H1 (cell line): ENCODE measurements around the gene BPIFB6. TPM values are rescaled to one million over a fixed set of nuclear protein-coding genes. Genes with fewer than 3 reads are reported as not detected.

ENCODE experiments used
- EZH2 ChIP-seq: fragments of 200-600 bp; sonication (generic); IDR thresholded peaks from 2 replicates; pipeline ENCODE4 v1.7.1; 2012; ENCODE audit warnings: low read depth, mild to moderate bottlenecking, moderate library complexity, low read length, inconsistent platforms; ENCODE audit not compliant: severe bottlenecking
- polyA plus RNA-seq, 7 experiments: library from polyadenylated mRNA; depleted of rRNA in 3 of 7; stranded (reverse) in 5 of 7; unstranded in 2 of 7; fragments of >200 nt in 5 of 7; fragments of 200-250 nt in 2 of 7; gene quantifications; 1 replicate in 5 of 7; 2 replicates in 1 of 7; 4 replicates in 1 of 7; pipeline versions ENCODE4 v1.2.1 to v1.2.3, GENCODE V29; 2011 to 2013; ENCODE audit warnings: missing spikeins in 2 of 7, mixed read lengths in 2 of 7
- total RNA-seq: library from RNA; stranded (reverse); fragmentation: NEBNext Ultra II Directional; extraction: Animal tissue kit (Norgen Biotek cat#: 25700); gene quantifications from 2 replicates; pipeline ENCODE4 v1.2.1, GENCODE V29; 2021

Gene BPIFB6
- total and polyA plus RNA-seq, 2 of the 8 experiments (the other 6 are each of a cell fraction or from before 2014, with no cell fraction given) = not detected

- no peak for TF ChIP-seq EZH2
Measured at GRCh38 chr20:33022289-33022688, 9.2 kb upstream of the BPIFB6 start (continued).
